ENCODE data around the gene KLHL12. TPM values are rescaled to one million over a fixed set of nuclear protein-coding genes. Genes with fewer than 3 reads are reported as not detected.

KLHL12 gene
- total RNA-seq (2014; rRNA removed; shearing (Covaris generic)), result 34.3 and 35.7 TPM in 2 replicates
- 27.6 and 36.4 TPM in 2 replicates for polyA plus RNA-seq (2015; cell fraction: cytosol; rRNA removed)
- polyA plus RNA-seq (2015; cell fraction: nucleus; rRNA removed), result 50.0 and 65.8 TPM in 2 replicates

- in situ Hi-C loops (cut with HindIII; ENCODE audit: low pct_unique_long_range_greater_than_20kb, low sequenced_read_pairs), result no loop called here
- peak; percentile 95 for DNase-seq (ENCODE audit: low read depth, low spot score)
Observed at GRCh38 chr1:202926581-202927491, at the start of gene KLHL12. KLHL12 (minus strand) TSS chr1:202927234; CDS start chr1:202925162, 2,072 bp downstream.

GRCh38 chr1:202976633-202977032 is 49.6 kb upstream of the KLHL12 start:
- in situ Hi-C loops (cut with HindIII; ENCODE audit: low pct_unique_long_range_greater_than_20kb, low sequenced_read_pairs), result no loop called here

DNA sequence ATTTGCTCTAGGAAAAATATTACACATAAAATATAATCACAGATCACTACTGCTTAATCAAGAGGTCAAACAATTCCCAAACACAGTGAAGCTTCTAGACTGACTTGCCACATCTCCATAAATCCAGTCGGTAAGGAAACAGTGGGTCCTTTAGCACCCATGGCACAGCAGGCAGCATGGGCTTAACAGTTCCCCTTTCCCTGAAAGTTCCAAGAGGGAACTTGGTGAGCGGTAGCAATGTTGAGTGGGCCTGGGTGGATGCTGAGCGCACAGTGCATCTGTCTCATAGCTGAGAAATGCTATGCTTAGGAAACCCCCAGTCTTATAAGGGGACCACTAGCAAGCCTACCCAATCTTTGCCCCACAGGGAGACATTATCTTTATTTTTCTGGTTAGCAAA is 47.8 kb upstream of the KLHL12 start:
- DNase-seq (ENCODE audit: low read depth, low spot score), result no peak
- in situ Hi-C loops (cut with HindIII; ENCODE audit: low pct_unique_long_range_greater_than_20kb, low sequenced_read_pairs), result loop anchor here (25.0 kb wide), 1 partner anchor 238 kb away; no protein-coding TSS in a partner anchor

More at GRCh38 chr1:202976633-202977032, 49.6 kb upstream of the KLHL12 start:
- no peak for DNase-seq (ENCODE audit: low read depth, low spot score)

DNA sequence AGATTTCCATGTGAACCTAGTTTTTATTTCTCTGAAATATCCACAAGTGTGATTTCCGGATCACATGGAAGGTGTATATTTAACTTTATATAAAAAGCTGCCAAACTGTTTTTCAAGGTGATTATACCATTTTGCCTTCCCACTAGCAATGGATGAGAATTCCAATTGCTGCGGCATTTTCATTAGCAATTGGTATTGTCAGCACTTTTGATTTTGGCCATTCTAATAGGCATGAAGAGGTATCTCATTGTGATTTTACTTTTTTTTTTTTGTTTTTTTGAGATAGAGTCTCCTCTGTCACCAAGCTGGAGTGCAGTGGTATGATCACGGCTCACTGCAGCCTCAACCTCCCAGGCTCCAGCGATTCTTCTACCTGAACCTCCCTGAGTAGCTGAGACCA is 45.0 kb upstream of the KLHL12 start:
- DNase-seq (ENCODE audit: low read depth, low spot score), result no peak
- in situ Hi-C loops (cut with HindIII; ENCODE audit: low pct_unique_long_range_greater_than_20kb, low sequenced_read_pairs), result loop anchor here (25.0 kb wide), 1 partner anchor 235 kb away; no protein-coding TSS in a partner anchor

- in situ Hi-C loops (cut with HindIII; ENCODE audit: low pct_unique_long_range_greater_than_20kb, low sequenced_read_pairs), result loop anchor here (25.0 kb wide), 1 partner anchor 232 kb away; no protein-coding TSS in a partner anchor
- peak; percentile 86 for DNase-seq (ENCODE audit: low read depth, low spot score)
Observed at GRCh38 chr1:202968895-202969295, 41.9 kb upstream of the KLHL12 start.

DNA sequence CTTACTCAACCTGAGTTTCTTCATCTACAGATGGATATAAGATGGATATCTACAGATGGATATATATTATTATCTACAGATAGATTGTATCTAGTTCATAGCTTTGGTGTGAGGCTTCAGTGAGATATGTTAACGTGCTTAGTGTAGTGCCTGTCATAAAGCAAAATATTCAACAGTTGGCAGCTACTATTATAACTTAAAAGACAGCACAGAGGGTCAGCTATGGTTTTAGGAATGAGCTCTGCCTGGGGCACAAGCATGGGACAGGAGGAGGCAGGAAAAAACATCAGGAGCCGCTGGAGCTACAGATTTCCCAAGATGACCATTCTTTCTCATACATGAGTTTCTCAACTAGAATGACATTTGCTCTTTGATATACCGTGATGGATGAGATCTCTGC is 41.3 kb upstream of the KLHL12 start:
- no peak for DNase-seq (ENCODE audit: low read depth, low spot score)

DNA sequence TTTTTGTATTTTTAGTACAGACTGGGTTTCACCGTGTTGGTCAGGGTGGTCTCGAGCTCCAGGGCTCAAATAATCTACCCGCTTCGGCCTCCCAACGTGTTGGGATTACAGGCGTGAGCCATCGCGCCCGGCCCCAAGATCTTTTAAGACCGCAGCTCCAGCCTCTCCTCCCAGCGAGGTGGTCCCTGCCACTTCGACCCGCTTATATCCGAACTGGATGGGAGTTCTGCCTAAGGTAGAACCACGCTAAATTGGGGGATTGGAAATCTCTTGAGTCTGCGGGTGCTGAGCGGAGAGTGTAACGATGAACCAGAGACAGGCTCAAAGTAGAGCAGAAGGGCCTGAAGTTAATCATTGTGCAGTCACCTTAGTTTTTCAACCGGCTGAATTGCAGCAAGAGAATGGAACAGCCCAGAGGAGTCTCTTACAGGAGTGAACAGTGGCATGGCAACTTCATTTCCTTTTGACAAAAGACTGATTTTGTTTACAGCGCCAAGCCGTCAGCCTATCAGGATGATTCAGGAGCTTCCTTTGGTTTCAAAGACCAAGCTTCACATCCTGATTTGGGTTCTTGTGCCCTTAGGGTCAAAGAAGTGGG is 40.7 kb upstream of the KLHL12 start:
- no peak for DNase-seq (ENCODE audit: low read depth, low spot score)
- in situ Hi-C loops (cut with HindIII; ENCODE audit: low pct_unique_long_range_greater_than_20kb, low sequenced_read_pairs), result loop anchor here (25.0 kb wide), 1 partner anchor 230 kb away; no protein-coding TSS in a partner anchor

More for the DNA sequence above, 41.3 kb upstream of the KLHL12 start:
- in situ Hi-C loops (cut with HindIII; ENCODE audit: low pct_unique_long_range_greater_than_20kb, low sequenced_read_pairs), result loop anchor here (25.0 kb wide), 1 partner anchor 231 kb away; no protein-coding TSS in a partner anchor

GRCh38 chr1:202966006-202966898 is 39.2 kb upstream of the KLHL12 start:
- in situ Hi-C loops (cut with HindIII; ENCODE audit: low pct_unique_long_range_greater_than_20kb, low sequenced_read_pairs), result loop anchor here (25.0 kb wide), 1 partner anchor 229 kb away; no protein-coding TSS in a partner anchor
- no peak for DNase-seq (ENCODE audit: low read depth, low spot score)

DNA sequence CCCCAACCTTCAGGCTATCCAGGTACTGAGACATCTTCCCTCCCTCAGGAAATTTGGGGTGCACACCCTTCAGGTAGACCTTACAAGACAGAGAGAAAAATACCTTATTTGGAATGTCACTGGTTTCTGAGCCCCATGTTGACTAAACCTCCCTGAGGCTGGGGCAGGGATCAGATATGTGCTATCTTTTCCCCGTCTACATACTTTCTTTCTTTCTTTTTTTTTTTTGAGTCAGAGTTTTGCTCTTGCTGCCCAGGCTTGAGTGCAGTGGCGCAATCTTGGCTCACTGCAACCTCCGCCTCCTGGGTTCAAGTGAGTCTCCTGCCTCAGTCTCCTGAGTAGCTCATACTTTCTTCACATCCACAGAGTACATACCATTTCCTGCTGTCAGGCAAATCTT is 38.4 kb upstream of the KLHL12 start:
- DNase-seq (ENCODE audit: low read depth, low spot score), result no peak
- in situ Hi-C loops (cut with HindIII; ENCODE audit: low pct_unique_long_range_greater_than_20kb, low sequenced_read_pairs), result loop anchor here (25.0 kb wide), 1 partner anchor 228 kb away; no protein-coding TSS in a partner anchor

- DNase-seq (ENCODE audit: low read depth, low spot score), result no peak
- in situ Hi-C loops (cut with HindIII; ENCODE audit: low pct_unique_long_range_greater_than_20kb, low sequenced_read_pairs), result loop anchor here (25.0 kb wide), 1 partner anchor 228 kb away; no protein-coding TSS in a partner anchor
Observed at GRCh38 chr1:202964791-202965410, 37.9 kb upstream of the KLHL12 start.

DNA sequence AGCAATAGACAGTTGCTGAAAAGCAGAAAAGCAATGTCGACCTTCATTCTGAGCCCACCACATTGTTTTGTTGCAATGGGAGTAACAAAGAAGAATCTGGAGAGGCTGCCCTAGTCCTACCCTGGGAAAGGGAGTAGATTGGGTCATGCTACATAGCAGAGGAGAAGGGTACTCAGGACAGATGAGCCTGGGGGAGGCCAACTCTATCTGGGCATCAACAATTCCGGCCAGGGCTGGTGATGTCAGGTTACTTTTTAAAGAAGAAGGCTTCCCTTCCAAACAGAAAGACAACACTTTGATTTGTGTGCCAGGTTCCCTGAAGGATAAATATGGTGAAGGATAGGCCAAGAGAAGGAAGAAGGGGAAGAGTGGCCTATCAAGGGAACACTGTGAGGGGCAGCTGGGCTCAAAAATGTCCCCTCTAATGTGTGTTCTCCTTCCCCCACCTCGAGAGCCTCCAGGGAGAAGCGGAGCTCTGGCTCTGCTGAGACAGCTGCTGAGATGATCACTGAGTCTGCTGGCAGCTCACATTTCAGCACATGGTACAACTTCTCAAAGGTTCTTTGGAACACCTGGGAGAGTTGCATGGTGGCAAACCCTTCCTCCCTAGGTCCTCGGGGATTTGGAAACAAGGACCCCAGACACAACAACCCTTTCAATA is 34.3 kb upstream of the KLHL12 start:
- no peak for DNase-seq (ENCODE audit: low read depth, low spot score)
- in situ Hi-C loops (cut with HindIII; ENCODE audit: low pct_unique_long_range_greater_than_20kb, low sequenced_read_pairs), result loop anchor here (25.0 kb wide), 1 partner anchor 224 kb away; no protein-coding TSS in a partner anchor

GRCh38 chr1:202959276-202959620 is 32.2 kb upstream of the KLHL12 start:
- DNase-seq (ENCODE audit: low read depth, low spot score), result no peak
- in situ Hi-C loops (cut with HindIII; ENCODE audit: low pct_unique_long_range_greater_than_20kb, low sequenced_read_pairs), result loop anchor here (25.0 kb wide), 1 partner anchor 222 kb away; no protein-coding TSS in a partner anchor

- DNase-seq (ENCODE audit: low read depth, low spot score), result no peak
- in situ Hi-C loops (cut with HindIII; ENCODE audit: low pct_unique_long_range_greater_than_20kb, low sequenced_read_pairs), result loop anchor here (25.0 kb wide), 1 partner anchor 221 kb away; no protein-coding TSS in a partner anchor
Observed at GRCh38 chr1:202958544-202959275, 31.7 kb upstream of the KLHL12 start.

GRCh38 chr1:202957733-202958543 is 30.9 kb upstream of the KLHL12 start, which contains the start of gene ADIPOR1:
ADIPOR1 (minus strand) TSS chr1:202958312; CDS start chr1:202951070, 7,242 bp downstream.
- DNase-seq (ENCODE audit: low read depth, low spot score), result peak; percentile 85
- in situ Hi-C loops (cut with HindIII; ENCODE audit: low pct_unique_long_range_greater_than_20kb, low sequenced_read_pairs), result loop anchor here (25.0 kb wide), 1 partner anchor 221 kb away; no protein-coding TSS in a partner anchor
